G401 (cell line): Measurements from ENCODE around the gene SERPINF2. TPM values are rescaled to one million over a fixed set of nuclear protein-coding genes. Genes with fewer than 3 reads are reported as not detected.
"Not testable (repeated sequence)": the region's sequence is repeated elsewhere in the genome, so short reads cannot be mapped to it uniquely, and the experiment has no call there.

Experiments
- DNase-seq: peaks from one replicate; pipeline ENCODE4 v3.0.0-alpha.2; 2015; ENCODE audit warnings: low spot score
- in situ Hi-C: cut with HindIII; loops from 2 replicates; pipeline ENCODE4 v1.10.0; 2016; ENCODE audit warnings: low sequenced_read_pairs, mixed read lengths
- total RNA-seq: library from RNA; depleted of rRNA; stranded (reverse); fragments of >200 nt; shearing (Covaris generic); gene quantifications from 2 replicates; pipeline ENCODE4 v1.2.3, GENCODE V29; 2014

Gene SERPINF2
- total RNA-seq, 1 experiment from 2014 or later = 2.4 TPM

DNA sequence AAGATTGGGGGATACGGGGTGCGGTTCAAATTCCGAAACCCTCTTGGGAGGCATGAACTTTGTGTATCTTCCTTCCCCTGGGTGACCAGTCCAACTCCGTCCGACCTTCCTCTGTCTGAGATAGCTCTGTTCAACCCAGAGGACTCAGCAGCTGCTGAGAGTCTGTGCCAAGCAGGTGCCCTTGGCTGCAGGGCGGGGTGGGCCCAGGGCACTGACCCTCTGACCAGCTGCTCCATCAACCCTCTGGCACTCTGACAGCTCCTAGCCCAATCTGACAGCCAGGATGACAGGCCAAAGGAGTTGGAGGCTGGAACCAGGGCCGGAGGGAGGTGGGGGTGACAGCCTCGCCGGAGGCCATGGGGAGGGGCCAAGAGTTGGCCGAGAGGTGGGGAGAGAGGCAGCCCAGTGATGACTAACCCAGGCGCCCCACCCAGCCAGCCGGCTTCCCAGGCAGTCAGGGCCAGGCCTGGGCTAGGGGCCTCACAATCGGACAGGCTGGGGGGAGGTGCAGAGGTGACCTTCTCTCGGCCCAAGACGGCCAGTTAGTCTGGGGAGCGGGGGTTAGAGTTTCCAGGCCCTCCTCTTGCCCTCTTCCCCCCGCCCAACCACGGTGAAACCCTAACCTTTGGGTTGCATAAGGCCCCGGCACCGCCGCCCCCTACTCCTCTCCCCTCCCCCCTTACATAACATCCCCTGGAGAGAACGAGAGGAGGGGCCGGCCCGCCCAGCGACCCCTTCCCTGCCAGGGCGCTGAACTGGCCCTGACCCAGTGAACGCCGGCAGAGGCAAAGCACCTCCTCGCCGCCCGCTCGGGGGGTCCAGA, 27.5 kb upstream of the SERPINF2 start:
- DNase-seq = peak; percentile 32
- in situ Hi-C loops = loop anchor here (5.0 kb wide), 1 partner anchor 47 kb away; the partner anchor contains the start of gene SERPINF1

DNA sequence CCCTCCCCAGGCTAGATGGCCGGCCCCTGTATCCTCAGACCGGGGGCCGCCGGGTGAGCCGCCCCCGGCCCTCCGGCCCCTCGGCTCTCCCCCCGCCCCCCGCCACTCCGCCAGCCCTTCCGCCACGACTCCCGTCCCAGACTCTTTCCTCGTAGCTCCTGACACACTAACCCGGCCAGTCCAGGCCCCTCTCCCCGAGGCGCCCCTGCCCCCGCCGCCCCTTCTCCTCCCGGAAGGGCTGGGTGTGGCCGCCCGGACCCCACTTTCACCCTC, 26.9 kb upstream of the SERPINF2 start:
- DNase-seq = no peak
- in situ Hi-C loops = loop anchor here (5.0 kb wide), 1 partner anchor 47 kb away; the partner anchor contains the start of gene SERPINF1

DNA sequence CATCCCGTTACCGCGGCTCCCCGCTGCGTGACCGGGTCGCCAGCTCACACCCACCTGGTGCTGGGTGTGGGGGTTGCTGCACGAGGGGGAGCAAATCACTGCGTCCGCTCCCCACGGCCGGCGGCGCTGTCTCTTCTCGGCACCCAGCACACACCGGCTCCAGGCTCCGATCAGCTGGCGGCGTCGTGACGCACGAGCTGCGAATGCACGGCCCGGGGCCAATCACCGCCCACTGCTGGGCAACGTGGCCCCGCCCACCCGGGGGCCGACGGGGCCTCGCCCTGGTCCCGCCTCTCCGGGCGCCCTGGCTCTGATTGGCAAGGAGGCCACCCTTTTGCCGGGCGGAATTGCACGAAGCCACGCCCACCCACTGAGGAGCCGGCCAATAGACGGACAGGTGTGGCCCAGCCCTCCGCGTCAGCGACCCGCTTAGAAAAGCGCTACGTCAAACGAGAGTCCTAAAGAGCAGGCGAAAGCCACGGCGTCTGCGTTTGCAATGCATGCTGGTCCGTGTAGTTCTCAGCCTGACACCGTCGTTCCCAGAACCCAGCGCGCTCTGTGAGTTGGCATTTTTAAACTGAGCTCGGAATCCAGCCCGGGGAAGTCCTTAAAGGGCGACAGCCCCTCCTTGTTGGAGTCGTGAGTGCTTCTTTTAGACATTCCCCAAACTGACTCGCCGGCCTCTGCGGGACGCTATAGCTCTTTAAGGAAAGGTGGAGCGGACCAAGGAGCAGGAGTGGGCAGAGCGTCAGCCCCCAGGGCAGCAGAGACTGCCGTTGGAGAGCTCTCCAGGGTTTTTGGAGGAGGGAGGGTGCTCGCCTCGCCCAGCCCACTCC, 26.4 kb upstream of the SERPINF2 start:
- peak; percentile 100 for DNase-seq
- in situ Hi-C loops = loop anchor here (5.0 kb wide), 1 partner anchor 46 kb away; the partner anchor contains the start of gene SERPINF1

DNA sequence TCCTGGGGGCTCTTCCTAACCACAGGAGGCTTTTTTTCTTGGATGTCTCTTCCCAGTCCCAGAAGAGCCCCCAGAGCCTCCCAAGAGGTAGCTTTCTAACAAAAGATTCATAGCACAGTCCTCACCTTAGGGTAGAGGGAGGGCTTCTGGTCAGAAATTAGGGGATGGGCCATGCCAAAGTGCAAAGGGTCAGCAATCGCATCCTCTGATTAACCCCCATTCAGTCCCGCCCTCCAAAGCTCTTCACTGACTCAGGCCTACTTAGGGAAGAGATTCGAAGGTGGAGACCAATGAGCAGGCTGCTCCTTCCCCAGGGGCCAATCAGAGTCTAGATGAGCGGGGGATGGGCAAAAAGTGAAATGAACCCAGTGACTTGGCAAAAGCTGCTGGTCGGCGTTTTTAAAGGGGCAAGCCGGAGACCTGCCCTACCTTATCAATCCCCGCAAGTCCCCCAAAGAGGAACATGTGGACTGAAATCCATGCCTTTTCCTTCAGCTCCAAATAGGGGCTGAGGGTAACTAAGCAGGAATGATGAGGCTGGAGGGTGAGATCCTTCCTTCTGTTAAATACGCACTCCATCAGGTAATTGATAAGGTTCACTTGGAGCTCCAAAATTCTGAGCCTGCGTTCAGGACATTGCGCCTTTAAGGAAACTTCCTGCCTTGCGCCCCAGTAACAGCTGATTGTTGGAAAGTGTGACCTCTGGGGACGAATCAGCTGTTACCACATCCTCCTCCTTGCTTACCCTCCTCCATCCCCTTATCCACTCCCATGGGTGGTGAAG, 25.6 kb upstream of the SERPINF2 start:
- in situ Hi-C loops = loop anchor here (5.0 kb wide), 1 partner anchor 45 kb away; the partner anchor contains the start of gene SERPINF1
- peak; percentile 99 for DNase-seq

DNA sequence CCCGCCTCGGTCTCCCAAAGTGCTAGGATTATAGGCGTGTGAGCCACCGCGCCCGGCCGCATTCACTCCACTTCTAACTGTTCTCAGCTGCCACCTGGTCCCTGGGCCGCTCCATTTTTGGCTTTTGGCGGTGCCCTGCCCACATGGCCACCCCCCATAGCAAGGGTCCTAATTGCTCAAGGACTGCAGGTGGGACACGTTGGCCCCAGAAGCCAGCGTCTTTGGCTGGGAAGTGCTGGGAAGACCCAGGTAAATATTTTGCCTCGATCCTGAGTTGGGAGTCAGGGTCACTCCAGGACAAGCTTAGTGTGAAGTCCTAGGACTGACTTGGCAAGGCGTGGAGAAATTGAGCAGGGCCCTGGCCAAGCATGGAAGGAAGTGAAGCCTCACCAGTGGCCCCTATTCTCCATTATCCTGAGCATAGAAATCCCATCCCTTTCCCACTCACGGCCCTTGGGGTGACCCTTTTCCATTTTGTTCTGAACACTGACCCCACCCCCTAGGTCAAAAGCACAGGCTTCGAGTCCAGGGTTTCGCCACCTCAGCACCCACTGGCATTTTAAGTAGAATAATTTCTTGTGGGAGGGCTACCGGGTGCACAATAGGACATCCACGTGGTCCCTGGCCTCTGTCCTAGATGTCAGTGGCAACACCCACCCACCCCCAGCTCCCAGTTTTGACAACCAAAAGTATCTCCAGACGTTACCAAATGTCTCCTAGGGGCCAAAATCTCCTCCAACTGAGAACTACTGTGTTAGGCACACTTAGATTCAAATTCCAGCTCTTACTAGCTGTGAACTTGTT, 24.1 kb upstream of the SERPINF2 start:
- in situ Hi-C loops = loop anchor here (5.0 kb wide), 1 partner anchor 44 kb away; the partner anchor contains the start of gene SERPINF1
- DNase-seq = no peak

DNA sequence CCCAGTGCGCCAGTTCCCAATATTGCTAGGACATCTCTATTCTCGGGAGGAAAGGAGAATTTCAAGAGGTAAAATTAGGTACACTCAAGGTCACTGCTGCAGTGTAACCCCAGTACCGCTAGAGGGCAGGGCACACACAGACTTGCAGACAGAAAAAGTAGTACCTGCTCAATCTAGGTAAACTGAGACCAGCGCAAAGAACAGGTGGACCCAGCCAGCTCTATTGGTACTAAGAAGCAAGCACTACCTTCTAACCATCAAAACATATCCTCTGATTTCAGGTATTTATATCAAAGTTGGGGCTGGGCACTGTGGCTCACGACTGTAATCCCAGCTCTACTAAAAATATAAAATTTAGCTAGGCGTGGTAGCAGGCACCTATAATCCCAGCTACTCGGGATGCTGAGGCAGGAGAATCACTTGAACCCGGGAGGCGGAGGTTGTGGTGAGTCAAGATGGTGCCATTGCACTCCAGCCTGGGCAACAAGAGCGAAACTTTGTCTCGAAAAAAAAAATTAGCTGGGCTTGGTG, 21.8 kb upstream of the SERPINF2 start:
- peak; percentile 77 for DNase-seq
- in situ Hi-C loops = no loop called here

DNA sequence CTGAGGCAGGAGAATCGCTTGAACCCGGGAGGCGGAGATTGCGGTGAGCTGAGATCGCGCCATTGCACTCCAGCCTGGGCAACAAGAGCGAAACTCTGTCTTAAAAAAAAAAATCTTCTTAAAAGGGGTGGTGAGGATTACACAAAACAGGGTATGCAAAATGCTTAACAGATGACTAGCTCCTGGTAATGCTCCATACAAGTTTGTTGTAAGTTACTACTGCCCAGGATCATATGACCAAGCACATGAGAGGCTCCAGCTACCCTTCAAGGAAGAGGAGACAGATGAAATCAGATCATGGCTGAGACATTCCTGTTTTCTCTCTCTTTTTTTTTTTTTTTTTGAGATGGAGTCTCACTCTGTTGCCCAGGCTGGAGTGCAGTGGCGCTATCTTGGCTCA, 20.6 kb upstream of the SERPINF2 start:
- in situ Hi-C loops = not testable (repeated sequence)

DNA sequence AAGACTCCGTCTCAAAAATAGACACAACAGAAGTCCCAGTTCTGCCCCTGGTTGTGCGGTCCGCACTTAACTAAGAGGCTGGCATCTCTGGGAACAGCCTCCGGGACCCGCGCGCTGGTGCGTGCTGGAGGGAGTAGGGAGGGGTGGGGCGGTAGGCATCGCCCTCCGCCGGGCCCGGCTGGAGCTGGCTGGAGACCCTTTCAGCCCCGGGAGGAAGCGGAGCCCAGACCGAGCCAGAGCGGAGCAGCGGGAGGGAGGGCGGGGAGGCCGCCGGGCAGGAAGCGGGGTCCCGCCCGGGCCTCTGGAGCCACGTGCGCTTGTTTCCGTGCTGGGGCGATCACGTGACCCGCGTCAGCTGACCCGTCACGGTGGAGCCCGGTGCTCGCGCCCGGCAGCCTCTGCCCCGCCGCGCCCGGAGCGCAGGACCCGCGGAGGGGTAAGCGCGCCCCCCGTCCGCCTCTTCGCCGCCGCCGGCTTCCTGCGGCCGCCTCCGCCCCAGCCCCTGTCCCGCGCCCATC, 18.3 kb upstream of the SERPINF2 start, which contains the start of gene WDR81:
TSS of gene WDR81 (plus strand) at position 354 of the 518 bp plus-strand sequence. CDS start 256 bp downstream, outside the sequence.
- peak; percentile 75 for DNase-seq
- in situ Hi-C loops = no loop called here

More for the DNA sequence above, 20.6 kb upstream of the SERPINF2 start:
- DNase-seq = not testable (repeated sequence)

DNA sequence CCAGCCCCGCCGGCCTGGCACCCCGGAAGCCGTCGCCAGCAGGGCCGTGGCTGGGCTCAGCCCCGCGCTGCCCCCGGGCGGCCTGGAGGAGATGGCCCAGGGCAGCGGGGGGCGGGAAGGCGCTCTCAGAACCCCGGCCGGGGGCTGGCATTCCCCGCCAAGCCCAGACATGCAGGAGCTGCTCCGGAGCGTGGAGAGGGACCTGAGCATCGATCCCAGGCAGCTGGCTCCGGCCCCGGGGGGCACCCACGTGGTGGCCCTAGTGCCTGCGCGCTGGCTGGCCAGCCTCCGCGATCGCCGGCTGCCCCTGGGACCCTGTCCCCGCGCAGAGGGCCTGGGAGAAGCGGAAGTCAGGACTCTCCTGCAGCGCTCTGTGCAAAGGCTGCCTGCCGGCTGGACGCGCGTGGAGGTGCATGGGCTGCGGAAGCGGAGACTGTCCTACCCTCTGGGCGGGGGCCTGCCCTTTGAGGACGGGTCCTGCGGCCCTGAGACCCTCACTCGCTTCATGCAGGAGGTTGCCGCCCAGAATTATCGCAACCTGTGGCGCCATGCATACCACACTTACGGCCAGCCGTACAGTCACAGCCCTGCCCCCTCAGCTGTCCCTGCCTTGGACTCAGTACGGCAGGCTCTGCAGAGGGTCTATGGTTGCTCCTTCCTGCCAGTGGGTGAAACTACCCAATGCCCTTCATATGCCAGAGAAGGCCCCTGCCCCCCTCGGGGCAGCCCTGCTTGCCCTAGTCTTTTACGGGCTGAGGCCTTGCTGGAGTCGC, 17.6 kb upstream of the SERPINF2 start:
- no peak for DNase-seq
- in situ Hi-C loops = no loop called here

DNA sequence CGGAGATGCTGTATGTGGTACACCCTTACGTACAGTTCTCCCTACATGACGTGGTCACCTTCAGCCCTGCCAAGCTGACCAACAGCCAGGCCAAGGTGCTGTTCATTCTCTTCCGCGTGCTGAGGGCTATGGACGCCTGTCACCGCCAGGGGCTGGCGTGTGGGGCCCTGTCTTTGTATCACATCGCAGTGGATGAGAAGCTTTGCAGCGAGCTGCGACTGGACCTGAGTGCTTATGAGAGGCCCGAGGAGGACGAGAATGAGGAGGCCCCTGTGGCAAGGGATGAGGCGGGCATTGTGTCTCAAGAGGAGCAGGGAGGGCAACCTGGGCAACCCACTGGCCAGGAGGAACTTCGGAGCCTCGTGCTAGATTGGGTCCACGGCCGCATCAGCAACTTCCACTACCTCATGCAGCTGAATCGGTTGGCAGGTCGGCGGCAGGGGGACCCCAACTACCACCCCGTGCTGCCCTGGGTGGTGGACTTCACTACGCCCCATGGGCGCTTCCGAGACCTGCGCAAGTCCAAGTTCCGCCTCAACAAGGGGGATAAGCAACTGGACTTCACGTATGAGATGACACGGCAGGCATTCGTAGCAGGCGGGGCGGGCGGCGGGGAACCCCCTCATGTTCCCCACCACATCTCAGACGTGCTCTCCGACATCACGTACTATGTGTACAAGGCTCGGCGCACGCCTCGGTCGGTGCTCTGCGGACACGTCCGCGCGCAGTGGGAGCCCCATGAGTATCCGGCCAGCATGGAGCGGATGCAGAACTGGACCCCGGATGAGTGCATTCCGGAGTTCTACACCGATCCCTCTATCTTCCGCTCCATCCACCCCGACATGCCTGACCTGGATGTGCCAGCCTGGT, 16.8 kb upstream of the SERPINF2 start:
- no peak for DNase-seq
- in situ Hi-C loops = no loop called here

DNA sequence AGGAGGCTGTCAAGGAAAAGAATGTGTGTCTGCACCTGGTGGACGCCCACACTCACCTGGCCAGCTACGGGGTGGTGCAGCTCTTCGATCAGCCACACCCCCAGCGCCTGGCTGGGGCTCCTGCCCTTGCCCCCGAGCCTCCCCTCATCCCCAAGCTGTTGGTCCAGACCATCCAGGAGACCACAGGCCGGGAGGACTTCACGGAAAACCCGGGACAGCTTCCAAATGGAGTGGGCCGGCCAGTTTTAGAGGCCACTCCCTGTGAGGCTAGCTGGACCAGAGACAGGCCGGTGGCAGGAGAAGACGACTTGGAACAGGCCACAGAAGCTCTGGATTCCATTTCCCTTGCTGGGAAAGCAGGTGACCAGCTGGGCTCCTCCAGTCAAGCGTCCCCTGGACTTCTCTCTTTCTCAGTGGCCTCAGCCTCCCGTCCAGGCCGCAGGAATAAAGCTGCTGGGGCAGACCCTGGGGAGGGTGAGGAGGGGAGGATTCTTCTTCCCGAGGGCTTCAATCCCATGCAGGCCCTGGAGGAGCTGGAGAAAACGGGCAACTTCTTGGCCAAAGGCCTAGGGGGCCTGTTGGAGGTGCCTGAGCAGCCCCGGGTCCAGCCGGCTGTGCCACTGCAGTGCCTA, 15.9 kb upstream of the SERPINF2 start:
- no peak for DNase-seq
- in situ Hi-C loops = no loop called here

DNA sequence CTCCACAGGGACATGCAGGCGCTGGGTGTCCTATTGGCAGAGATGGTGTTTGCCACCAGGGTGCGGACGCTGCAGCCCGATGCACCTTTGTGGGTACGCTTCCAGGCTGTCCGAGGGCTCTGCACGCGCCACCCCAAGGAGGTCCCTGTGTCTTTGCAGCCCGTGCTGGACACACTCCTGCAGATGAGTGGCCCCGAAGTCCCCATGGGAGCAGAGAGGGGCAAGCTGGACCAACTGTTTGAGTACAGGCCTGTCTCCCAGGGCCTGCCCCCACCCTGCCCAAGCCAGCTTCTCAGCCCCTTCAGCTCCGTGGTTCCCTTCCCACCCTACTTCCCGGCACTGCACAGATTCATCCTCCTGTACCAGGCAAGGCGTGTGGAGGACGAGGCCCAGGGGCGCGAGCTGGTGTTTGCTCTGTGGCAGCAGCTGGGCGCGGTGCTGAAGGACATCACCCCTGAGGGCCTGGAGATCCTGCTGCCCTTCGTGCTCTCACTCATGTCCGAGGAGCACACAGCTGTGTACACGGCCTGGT, 15.3 kb upstream of the SERPINF2 start:
- no peak for DNase-seq
- in situ Hi-C loops = no loop called here

DNA sequence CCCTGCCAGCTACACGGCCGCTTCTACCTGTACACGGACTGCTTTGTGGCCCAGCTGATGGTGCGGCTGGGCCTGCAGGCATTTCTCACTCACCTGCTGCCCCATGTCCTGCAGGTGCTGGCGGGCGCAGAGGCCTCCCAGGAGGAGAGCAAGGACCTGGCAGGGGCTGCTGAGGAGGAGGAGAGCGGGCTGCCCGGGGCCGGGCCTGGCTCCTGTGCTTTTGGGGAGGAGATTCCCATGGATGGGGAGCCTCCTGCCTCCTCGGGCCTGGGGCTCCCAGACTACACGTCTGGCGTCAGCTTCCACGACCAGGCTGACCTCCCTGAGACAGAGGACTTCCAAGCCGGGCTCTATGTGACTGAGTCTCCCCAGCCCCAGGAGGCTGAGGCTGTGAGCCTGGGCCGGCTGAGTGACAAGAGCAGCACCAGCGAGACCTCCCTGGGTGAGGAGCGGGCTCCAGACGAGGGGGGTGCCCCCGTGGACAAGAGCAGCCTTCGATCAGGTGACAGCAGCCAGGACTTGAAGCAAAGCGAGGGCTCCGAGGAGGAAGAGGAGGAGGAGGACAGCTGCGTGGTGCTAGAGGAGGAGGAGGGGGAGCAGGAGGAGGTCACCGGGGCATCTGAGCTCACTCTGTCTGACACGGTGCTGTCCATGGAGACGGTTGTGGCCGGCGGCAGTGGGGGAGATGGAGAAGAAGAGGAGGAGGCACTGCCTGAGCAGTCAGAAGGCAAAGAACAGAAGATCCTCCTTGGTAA, 14.6 kb upstream of the SERPINF2 start:
- in situ Hi-C loops = no loop called here
- DNase-seq = no peak

DNA sequence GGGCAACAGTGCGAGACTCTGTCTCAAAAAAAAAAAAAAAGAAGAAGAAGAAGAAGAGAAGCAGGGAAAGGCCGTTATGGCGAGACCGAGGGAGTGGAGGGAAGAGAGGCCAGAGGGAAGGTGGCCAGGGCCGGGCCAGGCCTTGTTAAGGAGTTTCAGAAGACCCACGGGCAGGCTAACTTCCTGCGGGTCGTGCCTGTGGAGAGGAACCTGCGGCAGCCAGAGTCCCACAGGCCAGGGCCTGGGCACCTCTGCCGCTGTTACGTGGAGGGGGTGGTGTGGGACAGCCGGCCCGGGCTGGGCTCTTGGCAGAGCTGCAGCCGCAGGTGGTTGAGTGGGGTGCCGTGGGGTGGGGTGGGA, 12.7 kb upstream of the SERPINF2 start:
- in situ Hi-C loops = no loop called here
- DNase-seq = no peak
